Osteoblast (primary cell): ENCODE measurements around the gene MAST3. TPM values are rescaled to one million over a fixed set of nuclear protein-coding genes. Genes with fewer than 3 reads are reported as not detected.

Source experiments
- DNase-seq: peaks from one replicate; pipeline ENCODE4 v3.0.0; 2011; ENCODE audit warnings: low spot score, mixed read lengths; ENCODE audit not compliant: insufficient read length; ENCODE audit errors: missing footprints
- H2AFZ ChIP-seq: 2 replicates; pipeline ENCODE4 v1.6.0; 2011; ENCODE audit warnings: mild to moderate bottlenecking, low read length
- H3K27ac ChIP-seq: 2 replicates; pipeline ENCODE4 v1.5.1; 2011; ENCODE audit warnings: mild to moderate bottlenecking, low read depth, low read length, moderate library complexity
- H3K27me3 ChIP-seq: 2 replicates; pipeline ENCODE4 v1.6.0; 2012; ENCODE audit warnings: mild to moderate bottlenecking, control low read depth, inconsistent platforms, low read length, moderate library complexity; ENCODE audit not compliant: insufficient read depth
- H3K36me3 ChIP-seq: 2 replicates; pipeline ENCODE4 v1.5.1; 2011; ENCODE audit warnings: mild to moderate bottlenecking, low read length, control low read depth, moderate library complexity; ENCODE audit not compliant: insufficient read depth
- H3K4me1 ChIP-seq: 2 replicates; pipeline ENCODE4 v1.5.1; 2011; ENCODE audit warnings: mild to moderate bottlenecking, low read length, control low read depth, moderate library complexity; ENCODE audit not compliant: insufficient read depth
- H3K4me2 ChIP-seq: 2 replicates; pipeline ENCODE4 v1.6.0; 2011; ENCODE audit warnings: mild to moderate bottlenecking, low read length; ENCODE audit not compliant: insufficient read depth
- H3K4me3 ChIP-seq: fragments of 200-600 bp; sonication (generic); 3 replicates; pipeline ENCODE4 v1.5.1; 2012; ENCODE audit warnings: mild to moderate bottlenecking, low read length, inconsistent platforms; ENCODE audit not compliant: insufficient read depth
- H3K79me2 ChIP-seq: 2 replicates; pipeline ENCODE4 v1.6.0; 2012; ENCODE audit warnings: mild to moderate bottlenecking, low read length, control low read depth, inconsistent platforms; ENCODE audit not compliant: insufficient read depth
- H3K9me3 ChIP-seq: 2 replicates; pipeline ENCODE4 v1.5.1; 2011; ENCODE audit warnings: low read depth, low read length, control low read depth
- H4K20me1 ChIP-seq: 2 replicates; pipeline ENCODE4 v1.6.0; 2012; ENCODE audit warnings: mild to moderate bottlenecking, low read length, control low read depth; ENCODE audit not compliant: insufficient read depth
- total RNA-seq: library from RNA; depleted of rRNA; stranded (reverse); fragments of >200 nt; gene quantifications from 2 replicates; pipeline ENCODE4 v1.2.3, GENCODE V29; 2012
- TF ChIP-seq, protein P1 (sequence below): IDR thresholded peaks from 2 replicates; pipeline ENCODE4 v1.5.1; 2011; ENCODE audit warnings: mild to moderate bottlenecking, low read depth, low read length, moderate library complexity; ENCODE audit errors: extremely low read depth

The MAST3 gene
- total RNA-seq, 1 donor = 5.4 TPM

DNA sequence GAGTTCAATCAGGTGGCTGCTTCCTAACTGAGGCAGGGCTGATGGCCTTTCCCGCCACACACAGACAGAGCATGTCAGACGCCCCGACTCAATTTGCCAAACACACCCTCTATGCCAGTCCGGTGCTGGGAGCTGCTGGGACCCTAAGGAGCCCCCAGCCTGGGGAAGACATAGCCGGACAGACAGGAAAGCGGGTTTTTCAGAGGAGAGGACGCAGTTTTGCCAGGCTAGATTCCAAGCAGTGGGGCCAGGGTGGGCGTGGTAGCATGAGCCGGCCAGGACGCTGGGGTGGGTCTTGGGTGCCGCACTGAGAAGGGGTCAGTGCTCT lies 19.8 kb downstream of the MAST3 start:
- TF ChIP-seq, protein P1, sequence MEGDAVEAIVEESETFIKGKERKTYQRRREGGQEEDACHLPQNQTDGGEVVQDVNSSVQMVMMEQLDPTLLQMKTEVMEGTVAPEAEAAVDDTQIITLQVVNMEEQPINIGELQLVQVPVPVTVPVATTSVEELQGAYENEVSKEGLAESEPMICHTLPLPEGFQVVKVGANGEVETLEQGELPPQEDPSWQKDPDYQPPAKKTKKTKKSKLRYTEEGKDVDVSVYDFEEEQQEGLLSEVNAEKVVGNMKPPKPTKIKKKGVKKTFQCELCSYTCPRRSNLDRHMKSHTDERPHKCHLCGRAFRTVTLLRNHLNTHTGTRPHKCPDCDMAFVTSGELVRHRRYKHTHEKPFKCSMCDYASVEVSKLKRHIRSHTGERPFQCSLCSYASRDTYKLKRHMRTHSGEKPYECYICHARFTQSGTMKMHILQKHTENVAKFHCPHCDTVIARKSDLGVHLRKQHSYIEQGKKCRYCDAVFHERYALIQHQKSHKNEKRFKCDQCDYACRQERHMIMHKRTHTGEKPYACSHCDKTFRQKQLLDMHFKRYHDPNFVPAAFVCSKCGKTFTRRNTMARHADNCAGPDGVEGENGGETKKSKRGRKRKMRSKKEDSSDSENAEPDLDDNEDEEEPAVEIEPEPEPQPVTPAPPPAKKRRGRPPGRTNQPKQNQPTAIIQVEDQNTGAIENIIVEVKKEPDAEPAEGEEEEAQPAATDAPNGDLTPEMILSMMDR = no peak
- Histone ChIP-seq H3K27ac (peak overlapping the region; percentile 37), H3K36me3 (no peaks in the 10 kb centered on the region), H3K4me3 (peak overlapping the region; percentile 77), H4K20me1 (peaks cover 16% of the 10 kb centered on the region), H3K79me2 (no peaks in the 10 kb centered on the region), H3K9me3 (no peaks in the 10 kb centered on the region), H3K4me2 (peak overlapping the region; percentile 87), H3K27me3 (no peaks in the 10 kb centered on the region), H3K4me1 (peaks cover 17% of the 10 kb centered on the region), H2AFZ (peak overlapping the region; percentile 68)
- DNase-seq = no peak

DNA sequence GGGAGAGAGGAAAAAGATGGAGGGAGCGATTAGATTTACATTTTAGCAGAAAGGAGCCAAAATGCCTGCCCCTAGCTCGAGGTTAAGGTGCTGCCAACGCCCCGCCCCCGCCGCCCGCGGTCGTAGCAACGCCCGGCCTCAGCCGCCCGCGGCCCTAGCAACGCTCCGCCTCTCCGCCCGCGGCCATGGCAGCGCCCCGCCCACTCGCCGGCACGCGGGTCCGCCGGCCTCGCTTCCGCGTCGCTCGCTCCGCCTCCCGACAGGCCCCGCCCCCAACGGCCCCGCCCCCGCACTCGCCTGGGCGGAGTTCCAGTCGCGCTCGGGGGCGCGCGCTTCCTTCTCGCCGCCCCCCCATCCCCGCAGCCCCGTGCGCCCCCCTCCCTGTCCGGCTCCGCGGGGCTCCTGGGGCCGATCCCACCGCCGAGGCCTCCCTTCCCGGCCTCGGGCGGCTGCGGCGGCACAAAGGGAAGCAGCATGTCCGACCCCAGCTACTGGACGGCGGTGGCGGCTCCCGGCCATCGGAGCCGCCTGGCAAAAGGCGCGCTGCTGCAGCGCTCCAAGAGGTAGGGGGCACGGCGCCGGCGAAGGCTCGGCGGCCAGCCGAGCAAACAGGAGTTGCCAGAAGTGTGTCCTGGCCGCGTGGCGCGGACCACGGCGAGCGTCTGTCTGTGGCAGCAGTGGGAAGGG lies 20.3 kb downstream of the MAST3 start:
- peak overlapping the region; percentile 87 for H3K4me2 ChIP-seq
- H3K79me2 ChIP-seq = no peaks in the 10 kb centered on the region
- H4K20me1 ChIP-seq = peaks cover 18% of the 10 kb centered on the region
- TF ChIP-seq, protein P1 = no peak
- H3K4me3 ChIP-seq = peak overlapping the region; percentile 77
- H3K36me3 ChIP-seq = peaks cover under 1% of the 10 kb centered on the region
- no peaks in the 10 kb centered on the region for H3K9me3 ChIP-seq
- no peaks in the 10 kb centered on the region for H3K27me3 ChIP-seq
- peaks cover 17% of the 10 kb centered on the region for H3K4me1 ChIP-seq
- H2AFZ ChIP-seq = peak overlapping the region; percentile 68
- peak; percentile 100 for DNase-seq
- H3K27ac ChIP-seq = peak overlapping the region; percentile 37

DNA sequence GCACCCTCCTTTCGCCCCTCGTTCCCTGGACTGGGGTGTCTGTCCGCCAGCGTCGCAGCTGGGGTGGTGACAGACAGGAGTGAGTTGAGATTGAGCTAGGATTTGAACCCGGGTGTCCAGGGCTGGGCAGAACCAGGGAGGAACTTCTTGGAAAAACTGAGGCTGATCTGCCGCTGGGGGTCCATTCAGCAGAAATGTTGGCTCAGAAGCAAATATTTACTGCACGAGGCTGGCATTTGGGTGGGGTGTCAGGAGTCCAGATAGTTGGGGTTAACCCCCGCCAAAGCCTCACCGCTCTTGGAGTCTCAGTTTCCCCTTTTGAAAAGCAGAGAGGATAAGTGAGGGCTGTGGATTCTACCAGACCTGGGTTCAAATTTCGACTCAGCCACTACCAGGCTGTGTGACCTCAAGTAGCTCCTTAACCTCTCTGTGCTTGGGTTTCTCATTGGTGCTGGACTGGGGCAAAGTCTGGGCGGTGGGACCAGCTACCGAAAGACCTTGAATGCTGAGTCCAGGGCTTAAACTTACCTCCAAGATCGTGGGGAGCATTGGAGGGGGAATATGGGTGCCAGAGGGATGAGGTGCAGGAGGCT lies 20.9 kb downstream of the MAST3 start:
- peaks cover 2% of the 10 kb centered on the region for H3K36me3 ChIP-seq
- TF ChIP-seq, protein P1 = no peak
- no peak overlapping the region for H3K27ac ChIP-seq
- peak; percentile 83 for DNase-seq
- H3K9me3 ChIP-seq = no peaks in the 10 kb centered on the region
- H4K20me1 ChIP-seq = peaks cover 22% of the 10 kb centered on the region
- H3K4me2 ChIP-seq = peak overlapping the region; percentile 77
- peak overlapping the region; percentile 77 for H3K4me3 ChIP-seq
- no peaks in the 10 kb centered on the region for H3K79me2 ChIP-seq
- peaks cover 17% of the 10 kb centered on the region for H3K4me1 ChIP-seq
- peak overlapping the region; percentile 17 for H2AFZ ChIP-seq
- no peaks in the 10 kb centered on the region for H3K27me3 ChIP-seq

DNA sequence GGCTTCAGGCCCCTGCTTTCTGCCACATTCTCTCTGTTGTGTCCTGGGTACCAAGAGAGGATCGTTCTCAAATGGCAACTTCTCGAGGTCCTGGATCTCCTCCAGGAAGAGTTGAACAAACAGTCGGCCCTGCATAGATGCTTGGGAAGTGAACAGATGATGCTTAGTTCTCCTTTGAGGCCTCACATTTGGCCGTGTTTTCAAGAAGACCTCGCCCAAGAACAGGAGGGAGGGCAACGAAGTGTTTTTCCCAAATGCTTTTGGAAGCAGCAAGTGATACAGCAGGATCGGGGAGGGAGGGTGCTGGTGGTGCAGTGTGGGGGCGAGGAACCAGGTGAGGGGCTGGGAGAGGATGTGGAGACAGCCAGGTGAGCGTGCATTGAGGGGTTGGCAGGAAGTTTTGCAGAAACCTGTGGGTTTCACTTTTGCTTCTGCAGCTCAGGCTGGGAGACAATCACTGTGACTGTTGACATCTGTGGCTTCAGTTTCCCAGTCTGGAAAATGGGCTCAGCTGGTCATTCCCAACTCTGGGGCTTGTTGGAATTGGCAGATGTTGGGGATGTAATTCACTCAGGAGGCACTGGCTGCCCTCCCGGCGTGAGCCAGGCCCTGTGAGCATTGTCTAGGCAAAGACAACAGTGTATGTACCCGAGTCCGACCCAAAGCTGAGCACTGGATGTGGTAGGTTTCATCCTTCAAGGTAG lies 21.6 kb downstream of the MAST3 start:
- H3K27me3 ChIP-seq = no peaks in the 10 kb centered on the region
- peaks cover 2% of the 10 kb centered on the region for H3K36me3 ChIP-seq
- DNase-seq = peak; percentile 87
- no peaks in the 10 kb centered on the region for H3K9me3 ChIP-seq
- no peaks in the 10 kb centered on the region for H3K79me2 ChIP-seq
- H3K4me1 ChIP-seq = peaks cover 17% of the 10 kb centered on the region
- TF ChIP-seq, protein P1 = no peak
- peak overlapping the region; percentile 77 for H3K4me2 ChIP-seq
- H3K4me3 ChIP-seq = no peak overlapping the region
- H3K27ac ChIP-seq = no peak overlapping the region
- H2AFZ ChIP-seq = no peak overlapping the region
- peaks cover 22% of the 10 kb centered on the region for H4K20me1 ChIP-seq
